Measurements from ENCODE around the gene THSD4. TPM values are rescaled to one million over a fixed set of nuclear protein-coding genes. Genes with fewer than 3 reads are reported as not detected.

Gene THSD4
- total and polyA plus RNA-seq, 2 of the 8 experiments (the other 6 are each of a cell fraction or from before 2014, with no cell fraction given): 2.5 to 6.2 TPM

- TF ChIP-seq CBX5 (IDR thresholded peaks at IDR 0.05; ENCODE audit: low read depth, low read length) (no peak), POLR2A (IDR thresholded peaks at IDR 0.05; ENCODE audit: control extremely low read depth in 1 of 2, low read depth in 2 of 2, low read length in 2 of 2) (no peak)
Measured at GRCh38 chr15:71391421-71392088, 276.3 kb downstream of the THSD4 start (continued).

All from H1 (cell line).